T-helper 1 cell (primary cell): ENCODE measurements around the gene LAMA3.
A peak's percentile ranks its signal among the peaks of the same experiment; 100 is the strongest.

Source experiments
- DNase-seq, 5 donors: peaks; one replicate each; pipeline ENCODE4 v3.0.0-alpha.2; 2012 to 2020

Gene LAMA3

GRCh38 chr18:23977103-23977502, 287.9 kb downstream of the LAMA3 start:
- no peak for DNase-seq

- DNase-seq: no peak
Observed at GRCh38 chr18:23977719-23978483, 288.6 kb downstream of the LAMA3 start.

- DNase-seq: no peak
Observed at GRCh38 chr18:23981369-23981980, 292.2 kb downstream of the LAMA3 start.

GRCh38 chr18:23982155-23983079, 293.2 kb downstream of the LAMA3 start:
- DNase-seq: no peak

- DNase-seq: no peak
Observed at GRCh38 chr18:23983112-23983511, 293.9 kb downstream of the LAMA3 start.

- peak in 1 of 5 donors; percentile 36 for DNase-seq
Observed at GRCh38 chr18:23986600-23987359, 297.5 kb downstream of the LAMA3 start.

GRCh38 chr18:23990474-23991410, 301.5 kb downstream of the LAMA3 start:
- no peak for DNase-seq

- DNase-seq: peak; percentile 15 to 76 (median 36)
Observed at GRCh38 chr18:23992089-23992940, 303.1 kb downstream of the LAMA3 start.

GRCh38 chr18:23992941-23993280, 303.7 kb downstream of the LAMA3 start:
- no peak for DNase-seq

GRCh38 chr18:23994361-23994902, 305.2 kb downstream of the LAMA3 start:
- DNase-seq: peak in 1 of 5 donors; percentile 23

- no peak for DNase-seq
Observed at GRCh38 chr18:23995180-23995579, 305.9 kb downstream of the LAMA3 start.

GRCh38 chr18:23998018-23998417, 308.8 kb downstream of the LAMA3 start:
- DNase-seq: no peak

- DNase-seq: no peak
Observed at GRCh38 chr18:23998820-23999219, 309.6 kb downstream of the LAMA3 start.

- peak in 1 of 5 donors; percentile 59 for DNase-seq
Observed at GRCh38 chr18:24000613-24001490, 311.6 kb downstream of the LAMA3 start.

- no peak for DNase-seq
Observed at GRCh38 chr18:24002479-24002878, 313.2 kb downstream of the LAMA3 start.

GRCh38 chr18:24003288-24003687, 314.0 kb downstream of the LAMA3 start:
- no peak for DNase-seq

- no peak for DNase-seq
Observed at GRCh38 chr18:24003903-24004640, 314.8 kb downstream of the LAMA3 start.
